ENCODE data around the gene NOTCH2.

The NOTCH2 gene

GRCh38 chr1:119954476-119955422 lies 114.7 kb downstream of the NOTCH2 start:
- Histone ChIP-seq H3K9me3 (ENCODE audit: insufficient read depth, low read depth, low read length) (no peaks in the 10 kb centered on the region), H3K4me1 (ENCODE audit: insufficient read depth, low read length) (no peaks in the 10 kb centered on the region), H3K27ac (ENCODE audit: low read depth, low read length) (no peak overlapping the region), H3K36me3 (ENCODE audit: insufficient read depth, low read length) (peaks cover 61% of the 10 kb centered on the region), H3K9ac (ENCODE audit: low read depth, low read length) (no peak overlapping the region), H3K27me3 (ENCODE audit: insufficient read depth, low read length) (no peaks in the 10 kb centered on the region), H3K4me3 (ENCODE audit: low read length) (no peak overlapping the region)
- 97% methylated on average over 9 of the region's 9 CpGs for WGBS

DNA sequence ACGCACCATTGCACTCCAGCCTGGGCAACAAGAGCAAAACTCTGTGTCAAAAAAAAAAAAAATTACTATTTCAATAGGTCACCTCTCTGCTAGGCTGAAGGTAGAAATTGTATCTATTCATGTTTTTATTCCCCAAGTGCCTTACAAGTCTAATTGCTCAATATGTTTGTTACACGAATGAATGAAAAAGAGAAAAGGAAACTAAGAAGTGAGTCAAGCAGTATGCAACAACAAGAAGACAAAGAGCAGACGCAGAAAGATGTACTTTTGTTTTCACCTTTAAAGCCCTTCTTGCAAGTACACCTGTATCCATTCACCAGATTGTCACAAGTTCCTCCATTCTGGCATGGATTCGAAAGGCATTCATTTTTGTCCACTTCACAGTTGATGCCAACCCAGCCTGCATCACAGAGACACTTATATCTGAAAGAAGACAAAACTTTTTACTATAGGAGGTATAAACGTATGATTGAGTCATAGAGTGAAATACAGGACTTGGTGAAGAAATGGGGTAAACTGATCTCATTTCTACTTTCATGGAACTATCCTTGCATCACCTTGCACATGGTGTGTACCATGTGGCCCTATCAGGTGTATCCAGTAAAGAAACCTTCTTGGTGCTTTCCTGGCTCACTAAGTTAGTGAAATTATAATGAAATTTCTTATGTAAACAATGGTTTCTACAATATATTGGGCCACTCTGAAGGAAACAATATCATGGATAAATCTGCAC lies 116.0 kb downstream of the NOTCH2 start:
- H3K36me3 ChIP-seq (ENCODE audit: insufficient read depth, low read length): peaks cover 56% of the 10 kb centered on the region
- H3K9ac ChIP-seq (ENCODE audit: low read depth, low read length): no peak overlapping the region
- H3K27ac ChIP-seq (ENCODE audit: low read depth, low read length): no peak overlapping the region
- WGBS: 95% methylated on average over 4 of the region's 5 CpGs
- H3K9me3 ChIP-seq (ENCODE audit: insufficient read depth, low read depth, low read length): no peaks in the 10 kb centered on the region
- no peak overlapping the region for H3K4me3 ChIP-seq (ENCODE audit: low read length)
- no peaks in the 10 kb centered on the region for H3K27me3 ChIP-seq (ENCODE audit: insufficient read depth, low read length)
- H3K4me1 ChIP-seq (ENCODE audit: insufficient read depth, low read length): no peaks in the 10 kb centered on the region

DNA sequence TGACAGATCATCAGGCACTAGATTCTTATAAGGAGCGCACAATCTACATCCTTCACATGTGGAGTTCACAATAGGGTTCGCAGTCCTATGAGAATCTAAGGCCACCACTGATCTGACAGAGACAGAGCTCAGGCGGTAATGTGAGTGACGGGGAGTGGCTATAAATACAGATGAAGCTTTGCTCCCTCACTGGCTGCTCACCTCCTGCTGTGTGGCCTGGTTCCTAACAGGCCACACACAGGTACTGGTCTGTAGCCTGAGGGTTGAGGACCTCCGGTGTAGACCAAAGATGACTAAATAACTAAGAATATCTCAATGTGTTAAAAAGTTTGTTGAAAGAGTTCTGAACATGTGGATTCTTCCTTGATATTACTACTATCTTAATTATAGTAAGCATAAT lies 117.0 kb downstream of the NOTCH2 start:
- Histone ChIP-seq H3K4me1 (ENCODE audit: insufficient read depth, low read length) (no peaks in the 10 kb centered on the region), H3K4me3 (ENCODE audit: low read length) (no peak overlapping the region), H3K27me3 (ENCODE audit: insufficient read depth, low read length) (no peaks in the 10 kb centered on the region), H3K27ac (ENCODE audit: low read depth, low read length) (no peak overlapping the region), H3K36me3 (ENCODE audit: insufficient read depth, low read length) (peaks cover 63% of the 10 kb centered on the region), H3K9ac (ENCODE audit: low read depth, low read length) (no peak overlapping the region), H3K9me3 (ENCODE audit: insufficient read depth, low read depth, low read length) (no peaks in the 10 kb centered on the region)
- WGBS: 92% methylated on average over 5 of the region's 5 CpGs

- no peaks in the 10 kb centered on the region for H3K4me1 ChIP-seq (ENCODE audit: insufficient read depth, low read length)
- WGBS: 56% methylated on average over 6 of the region's 6 CpGs
- no peak overlapping the region for H3K4me3 ChIP-seq (ENCODE audit: low read length)
- peaks cover 45% of the 10 kb centered on the region for H3K36me3 ChIP-seq (ENCODE audit: insufficient read depth, low read length)
- H3K9ac ChIP-seq (ENCODE audit: low read depth, low read length): no peak overlapping the region
- H3K27ac ChIP-seq (ENCODE audit: low read depth, low read length): no peak overlapping the region
- H3K9me3 ChIP-seq (ENCODE audit: insufficient read depth, low read depth, low read length): no peaks in the 10 kb centered on the region
- no peaks in the 10 kb centered on the region for H3K27me3 ChIP-seq (ENCODE audit: insufficient read depth, low read length)
Measured at GRCh38 chr1:119948342-119949214, 120.9 kb downstream of the NOTCH2 start.

GRCh38 chr1:119947468-119947867 lies 122.0 kb downstream of the NOTCH2 start:
- Histone ChIP-seq H3K4me3 (ENCODE audit: low read length) (no peak overlapping the region), H3K4me1 (ENCODE audit: insufficient read depth, low read length) (no peaks in the 10 kb centered on the region), H3K27ac (ENCODE audit: low read depth, low read length) (no peak overlapping the region), H3K27me3 (ENCODE audit: insufficient read depth, low read length) (no peaks in the 10 kb centered on the region), H3K9me3 (ENCODE audit: insufficient read depth, low read depth, low read length) (no peaks in the 10 kb centered on the region), H3K9ac (ENCODE audit: low read depth, low read length) (no peak overlapping the region), H3K36me3 (ENCODE audit: insufficient read depth, low read length) (peaks cover 35% of the 10 kb centered on the region)
- 97% methylated on average over 2 of the region's 3 CpGs for WGBS

DNA sequence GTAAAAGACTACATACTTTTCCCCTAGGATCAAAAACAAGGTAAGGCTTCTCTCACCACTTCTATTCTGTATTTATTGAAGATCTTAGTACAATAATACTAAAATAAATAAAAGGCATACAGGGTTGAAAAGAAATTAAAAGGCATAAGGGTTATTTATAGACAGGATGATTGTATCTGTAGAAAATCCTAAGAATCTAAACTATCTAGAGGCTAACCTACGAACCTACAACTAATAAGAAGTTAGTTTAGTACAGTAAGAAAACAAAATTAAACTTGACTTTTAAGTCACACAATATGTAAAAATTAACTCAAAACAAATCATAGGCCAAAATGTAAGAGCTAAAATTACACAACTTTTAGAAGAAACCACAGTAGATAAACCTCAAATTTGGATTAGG lies 122.7 kb downstream of the NOTCH2 start:
- no peaks in the 10 kb centered on the region for H3K27me3 ChIP-seq (ENCODE audit: insufficient read depth, low read length)
- H3K9ac ChIP-seq (ENCODE audit: low read depth, low read length): no peak overlapping the region
- no peak overlapping the region for H3K27ac ChIP-seq (ENCODE audit: low read depth, low read length)
- no CpG with 5 or more reads among the region's 1 CpG for WGBS
- no peak overlapping the region for H3K4me3 ChIP-seq (ENCODE audit: low read length)
- H3K9me3 ChIP-seq (ENCODE audit: insufficient read depth, low read depth, low read length): no peaks in the 10 kb centered on the region
- H3K4me1 ChIP-seq (ENCODE audit: insufficient read depth, low read length): no peaks in the 10 kb centered on the region
- H3K36me3 ChIP-seq (ENCODE audit: insufficient read depth, low read length): peaks cover 28% of the 10 kb centered on the region

GRCh38 chr1:119943216-119943615 lies 126.2 kb downstream of the NOTCH2 start:
- Histone ChIP-seq H3K9me3 (ENCODE audit: insufficient read depth, low read depth, low read length) (no peaks in the 10 kb centered on the region), H3K9ac (ENCODE audit: low read depth, low read length) (no peak overlapping the region), H3K4me3 (ENCODE audit: low read length) (no peak overlapping the region), H3K36me3 (ENCODE audit: insufficient read depth, low read length) (peaks cover 26% of the 10 kb centered on the region), H3K4me1 (ENCODE audit: insufficient read depth, low read length) (no peaks in the 10 kb centered on the region), H3K27me3 (ENCODE audit: insufficient read depth, low read length) (no peaks in the 10 kb centered on the region), H3K27ac (ENCODE audit: low read depth, low read length) (no peak overlapping the region)
- 100% methylated on average over 2 of the region's 2 CpGs for WGBS

DNA sequence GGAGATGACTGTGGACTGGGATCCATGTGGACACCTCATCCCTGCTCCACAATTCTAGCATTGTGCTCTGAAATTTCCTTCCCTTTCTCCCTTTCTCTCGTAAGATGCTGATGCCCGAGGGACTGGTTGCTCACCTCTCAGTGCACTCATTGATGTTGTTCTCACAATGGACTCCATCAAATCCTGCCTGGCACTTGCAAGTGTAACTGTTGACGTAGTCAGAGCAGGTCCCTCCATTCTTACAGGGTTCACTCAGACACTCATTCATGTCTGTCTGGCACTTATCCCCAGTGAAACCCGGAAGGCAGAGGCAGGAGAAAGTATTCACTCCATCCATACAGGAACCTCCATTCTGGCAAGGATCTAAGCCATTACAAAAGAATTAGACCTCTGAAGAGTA lies 128.1 kb downstream of the NOTCH2 start:
- peaks cover 34% of the 10 kb centered on the region for H3K36me3 ChIP-seq (ENCODE audit: insufficient read depth, low read length)
- WGBS: 89% methylated on average over 4 of the region's 4 CpGs

DNA sequence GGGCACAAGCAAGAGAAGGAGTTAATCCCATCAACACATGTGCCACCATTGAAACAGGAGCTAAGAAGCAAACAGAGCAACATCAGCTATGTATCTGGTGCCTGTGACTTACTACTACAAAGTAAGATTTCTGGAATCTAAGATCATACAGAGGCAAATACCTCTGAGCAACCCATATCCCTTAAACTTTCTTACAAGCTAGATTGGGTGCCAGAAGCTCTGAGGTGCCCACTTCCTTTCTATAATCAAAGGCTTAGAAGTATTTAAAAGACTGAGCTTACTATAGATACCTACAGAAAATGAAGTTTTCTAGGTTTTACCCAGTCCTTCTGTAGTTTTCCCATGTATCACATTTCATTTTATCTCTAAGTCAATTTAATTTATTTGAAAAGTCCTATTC lies 128.8 kb downstream of the NOTCH2 start:
- H3K36me3 ChIP-seq (ENCODE audit: insufficient read depth, low read length): peaks cover 40% of the 10 kb centered on the region

More for the DNA sequence above, 128.1 kb downstream of the NOTCH2 start:
- H3K9me3 ChIP-seq (ENCODE audit: insufficient read depth, low read depth, low read length): no peaks in the 10 kb centered on the region
- no peaks in the 10 kb centered on the region for H3K27me3 ChIP-seq (ENCODE audit: insufficient read depth, low read length)
- no peak overlapping the region for H3K9ac ChIP-seq (ENCODE audit: low read depth, low read length)
- no peak overlapping the region for H3K4me3 ChIP-seq (ENCODE audit: low read length)
- H3K4me1 ChIP-seq (ENCODE audit: insufficient read depth, low read length): no peaks in the 10 kb centered on the region; the same call in 1 of the 2 replicates
- H3K27ac ChIP-seq (ENCODE audit: low read depth, low read length): no peak overlapping the region

DNA sequence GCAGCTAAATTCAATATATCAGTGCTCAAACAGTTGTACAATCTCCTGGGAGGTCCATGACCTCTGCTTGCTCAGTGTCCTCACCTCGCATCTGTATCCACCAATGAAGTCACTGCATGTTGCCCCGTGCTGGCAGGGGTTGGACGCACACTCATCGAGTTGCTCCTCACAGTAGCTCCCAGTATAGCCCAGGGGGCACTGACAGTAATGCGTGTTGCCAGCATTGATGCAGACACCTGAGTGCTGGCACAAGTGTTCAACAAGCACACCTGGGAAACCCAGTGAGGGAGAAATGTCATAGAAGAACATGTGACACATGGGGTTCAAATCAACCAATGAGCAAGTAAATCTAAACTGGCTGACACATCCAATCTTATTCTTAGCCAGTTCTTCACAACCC lies 132.3 kb downstream of the NOTCH2 start:
- 95% methylated on average over 5 of the region's 5 CpGs for WGBS
- Histone ChIP-seq H3K36me3 (ENCODE audit: insufficient read depth, low read length) (peaks cover 67% of the 10 kb centered on the region), H3K4me3 (ENCODE audit: low read length) (no peak overlapping the region), H3K27me3 (ENCODE audit: insufficient read depth, low read length) (no peaks in the 10 kb centered on the region), H3K9me3 (ENCODE audit: insufficient read depth, low read depth, low read length) (no peaks in the 10 kb centered on the region), H3K27ac (ENCODE audit: low read depth, low read length) (no peak overlapping the region), H3K9ac (ENCODE audit: low read depth, low read length) (no peak overlapping the region), H3K4me1 (ENCODE audit: insufficient read depth, low read length) (no peaks in the 10 kb centered on the region; the same call in 1 of the 2 replicates)

More for the DNA sequence above, 128.8 kb downstream of the NOTCH2 start:
- Histone ChIP-seq H3K9ac (ENCODE audit: low read depth, low read length) (no peak overlapping the region; the same call in 1 of the 2 replicates), H3K4me3 (ENCODE audit: low read length) (no peak overlapping the region), H3K9me3 (ENCODE audit: insufficient read depth, low read depth, low read length) (no peaks in the 10 kb centered on the region), H3K4me1 (ENCODE audit: insufficient read depth, low read length) (no peaks in the 10 kb centered on the region; the same call in 1 of the 2 replicates), H3K27ac (ENCODE audit: low read depth, low read length) (no peak overlapping the region), H3K27me3 (ENCODE audit: insufficient read depth, low read length) (no peaks in the 10 kb centered on the region)

Measured in HUES64 (cell line).